HCT116 (cell line): ENCODE data around the gene KMO. TPM values are rescaled to one million over a fixed set of nuclear protein-coding genes. Genes with fewer than 3 reads are reported as not detected.

ENCODE experiments used
- ATAC-seq: fragments of 200-7000 bp; cut with Tn5 transposase; 2 replicates; pipeline ENCODE4 v1.9.1; 2020; ENCODE audit warnings: mild to moderate bottlenecking, moderate library complexity
- BruUV-seq: library from RNA; stranded (reverse); fragments of 400-500 nt; replicated peaks from 2 replicates; lab custom pipeline; 2021; lab: Mats Ljungman, UMichigan
- CTCF ChIA-PET: fragments of 300-600 bp; sonication (Branson Sonifier 250); formaldehyde crosslinking; loops from one replicate; lab custom pipeline; 2021; ENCODE audit warnings: antibody characterized with exemption; lab: Charles Lee
- POLR2A ChIA-PET: fragments of 300-600, 350-600 bp; sonication (Branson Sonifier 250); formaldehyde crosslinking; loops from one replicate; lab custom pipeline; 2021; ENCODE audit warnings: antibody characterized with exemption; lab: Charles Lee
- RAD21 ChIA-PET, 2 experiments: fragments of 300-600 bp; sonication (Branson Sonifier 250); formaldehyde crosslinking; loops; one replicate each; lab custom pipeline; 2023; ENCODE audit warnings: low total read pairs in 2 of 2; ENCODE audit not compliant: uncharacterized antibody in 2 of 2, unreplicated experiment in 2 of 2, low non-redundant PET in 1 of 2; lab: Charles Lee
- DNase-seq: peaks from one replicate; pipeline ENCODE4 v3.0.0-alpha.2; 2010; ENCODE audit warnings: low read depth, low spot score
- H2AFZ ChIP-seq: fragments of 200-600 bp; shearing (Covaris generic), sonication (generic); 2 replicates; pipeline ENCODE4 v1.6.1; 2017; ENCODE audit warnings: low read depth, mixed run types, mixed read lengths, antibody characterized with exemption, low read length; ENCODE audit not compliant: poor library complexity, severe bottlenecking
- H3K27ac ChIP-seq: 2 replicates; pipeline ENCODE4 v1.5.1; 2012; ENCODE audit warnings: low read depth, low read length
- H3K27me3 ChIP-seq: fragments of 200-600 bp; sonication (generic); 2 replicates; pipeline ENCODE4 v1.6.1; 2016; ENCODE audit warnings: mixed run types, low read length, mixed read lengths; ENCODE audit not compliant: insufficient read depth
- H3K36me3 ChIP-seq, 2 experiments: fragments of 200-500 bp in 1 of 2; fragments of 200-600 bp in 1 of 2; sonication (Bioruptor generic) in 1 of 2; sonication (generic) in 1 of 2; 2 replicates each; pipeline versions ENCODE4 v1.5.1 to v1.6.1; 2014 to 2016; ENCODE audit warnings: low read length in 2 of 2, inconsistent platforms in 1 of 2, mixed read lengths in 1 of 2, mixed run types in 1 of 2; ENCODE audit not compliant: insufficient read depth in 2 of 2, control insufficient read depth in 1 of 2
- H3K4me1 ChIP-seq, 2 experiments: fragments of 200-600 bp in 1 of 2; sonication (generic) in 1 of 2; 2 replicates each; pipeline versions ENCODE4 v1.5.1 to v1.6.1; 2012 to 2017; ENCODE audit warnings: low read length in 2 of 2, inconsistent platforms in 1 of 2, mild to moderate bottlenecking in 1 of 2, mixed read lengths in 1 of 2, mixed run types in 1 of 2, moderate library complexity in 1 of 2; ENCODE audit not compliant: insufficient read depth in 2 of 2, control insufficient read depth in 1 of 2
- H3K4me2 ChIP-seq: fragments of 200-600 bp; sonication (generic); 2 replicates; pipeline ENCODE4 v1.6.1; 2017; ENCODE audit warnings: mixed run types, low read length, mixed read lengths
- H3K4me3 ChIP-seq, 2 experiments: fragments of 200-600 bp in 1 of 2; sonication (generic) in 1 of 2; replicated peaks in 1 of 2; 2 replicates each; pipeline ENCODE4 v1.5.1; 2011 to 2016; ENCODE audit warnings: low read length in 2 of 2, control low read depth in 1 of 2, low read depth in 1 of 2, mild to moderate bottlenecking in 1 of 2, mixed read lengths in 1 of 2, mixed run types in 1 of 2
- H3K79me2 ChIP-seq: fragments of 200-600 bp; sonication (generic); 2 replicates; pipeline ENCODE4 v1.6.1; 2017; ENCODE audit warnings: mild to moderate bottlenecking, mixed run types, low read length, moderate library complexity, mixed read lengths; ENCODE audit not compliant: insufficient read depth
- H3K9ac ChIP-seq: fragments of 200-600 bp; sonication (generic); 2 replicates; pipeline ENCODE4 v1.6.1; 2016; ENCODE audit warnings: low read length, mixed read lengths
- H3K9me2 ChIP-seq: fragments of 200-600 bp; sonication (generic), shearing (Covaris generic); 2 replicates; pipeline ENCODE4 v1.6.1; 2017; ENCODE audit warnings: mixed run types, mild to moderate bottlenecking, moderate library complexity; ENCODE audit not compliant: insufficient read depth
- H3K9me3 ChIP-seq, 2 experiments: fragments of 200-500 bp in 1 of 2; fragments of 200-600 bp in 1 of 2; sonication (Bioruptor generic) in 1 of 2; sonication (generic) in 1 of 2; 2 replicates each; pipeline ENCODE4 v1.6.1; 2014 to 2017; ENCODE audit warnings: low read length in 2 of 2, mixed read lengths in 2 of 2, inconsistent platforms in 1 of 2, low read depth in 1 of 2, mild to moderate bottlenecking in 1 of 2, mixed run types in 1 of 2, moderate library complexity in 1 of 2; ENCODE audit not compliant: control insufficient read depth in 1 of 2, insufficient read depth in 1 of 2
- H4K20me1 ChIP-seq: fragments of 200-600 bp; sonication (generic), shearing (Covaris generic); 2 replicates; pipeline ENCODE4 v1.6.1; 2017; ENCODE audit warnings: mixed run types, mild to moderate bottlenecking, moderate library complexity; ENCODE audit not compliant: insufficient read depth
- CBX3 ChIP-seq: IDR thresholded peaks from 2 replicates; pipeline ENCODE4 v1.6.1; 2012; ENCODE audit warnings: low read depth
- CEBPB ChIP-seq: IDR thresholded peaks from 2 replicates; pipeline ENCODE4 v1.6.1; 2012; ENCODE audit warnings: low read depth
- EGR1 ChIP-seq: IDR thresholded peaks from 2 replicates; pipeline ENCODE4 v1.6.1; 2012; ENCODE audit warnings: low read depth
- ELF1 ChIP-seq: IDR thresholded peaks from 2 replicates; pipeline ENCODE4 v1.6.1; 2012; ENCODE audit warnings: low read depth, borderline replicate concordance
- EZH2phosphoT487 ChIP-seq: fragments of 200-600 bp; IDR thresholded peaks from 2 replicates; pipeline ENCODE4 v1.6.1; 2018; ENCODE audit warnings: antibody characterized with exemption, borderline replicate concordance
- JUND ChIP-seq: IDR thresholded peaks from 2 replicates; pipeline ENCODE4 v1.6.1; 2012
- POLR2AphosphoS5 ChIP-seq: IDR thresholded peaks from 2 replicates; pipeline ENCODE4 v1.6.1; 2011; ENCODE audit warnings: mild to moderate bottlenecking, low read depth, low read length, moderate library complexity
- RAD21 ChIP-seq: IDR thresholded peaks from 2 replicates; pipeline ENCODE4 v1.6.1; 2012; ENCODE audit warnings: low read depth, mild to moderate bottlenecking
- SIN3A ChIP-seq: IDR thresholded peaks from 2 replicates; pipeline ENCODE4 v1.6.1; 2012; ENCODE audit warnings: low read depth
- SRF ChIP-seq: IDR thresholded peaks from 2 replicates; pipeline ENCODE4 v1.6.1; 2012; ENCODE audit warnings: low read depth
- TCF7L2 ChIP-seq: IDR thresholded peaks from 2 replicates; pipeline ENCODE4 v1.7.0; 2011; ENCODE audit warnings: borderline replicate concordance, inconsistent platforms; ENCODE audit not compliant: insufficient read depth, insufficient read length; ENCODE audit errors: extremely low read depth
- ZNF274 ChIP-seq: fragments of 200-500 bp; sonication (Bioruptor generic); IDR thresholded peaks from 2 replicates; pipeline ENCODE4 v1.6.1; 2014; ENCODE audit warnings: mild to moderate bottlenecking, low read depth, low read length, inconsistent platforms
- intact Hi-C: fragments of 100-400 bp; cut with micrococcal nuclease; formaldehyde crosslinking; loops from 2 replicates; pipeline ENCODE4 v1.10.0; 2022
- total RNA-seq: library from RNA; stranded (reverse); gene quantifications from one replicate; pipeline ENCODE4 v1.2.1, GENCODE V29; 2021; ENCODE audit not compliant: unreplicated experiment

The KMO gene
- total RNA-seq, 1 experiment from 2014 or later = not detected

DNA sequence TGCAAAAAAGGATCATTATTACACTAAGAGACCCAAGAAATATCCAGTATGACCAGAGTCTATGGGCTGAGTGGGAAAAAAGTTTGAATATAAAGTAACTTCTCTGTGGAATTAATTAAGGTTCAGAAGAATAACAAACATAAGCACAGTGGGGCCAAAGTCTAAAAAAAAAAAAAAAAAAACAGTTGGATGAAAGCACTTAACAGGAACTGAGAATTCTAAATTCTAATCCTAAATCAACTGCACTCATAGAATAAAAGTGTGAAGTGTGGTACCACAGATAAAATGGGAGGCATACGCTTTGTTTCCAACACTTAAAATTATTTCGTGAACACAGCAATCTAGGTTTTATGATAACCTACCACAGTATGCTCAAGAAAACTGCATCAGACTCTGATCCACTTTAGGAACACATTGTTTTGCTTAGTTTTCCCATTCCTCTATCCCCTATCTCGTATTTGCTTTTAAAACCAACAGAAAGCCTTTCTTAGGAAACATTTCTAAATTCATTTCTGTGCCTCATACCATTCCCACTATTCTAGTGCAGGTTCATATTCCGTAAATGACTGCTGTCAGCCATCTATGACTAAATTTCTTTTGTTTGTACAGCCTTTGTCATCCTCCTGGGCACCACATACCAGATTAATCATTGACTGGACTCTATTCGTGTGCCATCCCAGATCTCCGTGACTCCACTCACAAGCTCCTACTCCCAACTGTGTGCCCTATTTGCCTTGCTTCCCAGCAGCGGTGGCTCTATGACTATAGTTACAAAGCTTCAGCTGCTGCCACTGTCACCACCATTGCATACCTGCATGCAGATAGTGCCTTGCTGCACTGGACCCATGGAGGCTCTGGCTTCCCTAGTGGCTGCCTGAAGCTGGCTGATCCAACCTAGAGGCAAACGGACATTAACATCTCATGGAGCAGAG, 83.1 kb downstream of the KMO start:
- Histone ChIP-seq H3K79me2 (no peaks in the 10 kb centered on the region), H2AFZ (no peak overlapping the region), H3K4me3 (no peak overlapping the region), H3K4me2 (no peak overlapping the region), H3K9ac (no peak overlapping the region), H3K27ac (no peak overlapping the region), H3K27me3 (no peaks in the 10 kb centered on the region), H3K9me2 (no peaks in the 10 kb centered on the region), H4K20me1 (no peaks in the 10 kb centered on the region), H3K4me1 (peaks cover 0 to 5% of the 10 kb centered on the region in 2 experiments; a peak in 1 of 4 replicates), H3K9me3 (no peaks in the 10 kb centered on the region), H3K36me3 (no peaks in the 10 kb centered on the region)
- ChIA-PET CTCF (no interaction called here), RAD21 (no interaction called here), POLR2A (no interaction called here)
- BruUV-seq = no TSS peak
- intact Hi-C loops = no loop called here
- DNase-seq (no peak), ATAC-seq (no peak)
- TF ChIP-seq ELF1 (no peak), ZNF274 (no peak), POLR2AphosphoS5 (no peak), RAD21 (no peak), SIN3A (no peak), SRF (no peak), JUND (no peak), TCF7L2 (no peak)

DNA sequence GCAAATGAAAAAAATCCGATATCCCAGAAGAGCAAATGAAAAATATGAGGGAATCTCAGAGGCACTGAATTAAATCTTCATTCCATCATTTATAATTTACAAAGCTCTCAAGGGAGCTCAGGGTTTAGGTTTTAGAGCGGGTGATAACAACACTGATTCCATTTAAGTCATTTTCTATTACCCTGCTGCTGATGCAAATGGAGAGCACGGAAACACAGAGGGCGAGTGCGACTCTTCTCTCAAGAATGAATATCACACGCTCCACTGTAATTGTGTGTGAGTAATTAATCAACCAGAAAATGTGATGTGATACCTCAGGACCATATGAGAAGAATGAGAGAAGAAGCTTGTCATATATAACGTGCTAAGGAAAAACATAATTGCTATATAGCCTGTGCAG, 85.2 kb downstream of the KMO start:
- Histone ChIP-seq H3K36me3 (no peaks in the 10 kb centered on the region), H3K9ac (no peak overlapping the region), H3K4me1 (peaks cover 0 to 3% of the 10 kb centered on the region in 2 experiments; a peak in 1 of 4 replicates), H4K20me1 (no peaks in the 10 kb centered on the region), H3K9me2 (no peaks in the 10 kb centered on the region), H3K4me2 (no peak overlapping the region), H3K9me3 (no peaks in the 10 kb centered on the region), H3K27ac (no peak overlapping the region), H3K4me3 (no peak overlapping the region), H3K79me2 (no peaks in the 10 kb centered on the region), H2AFZ (no peak overlapping the region), H3K27me3 (no peaks in the 10 kb centered on the region)
- ATAC-seq = no peak
- DNase-seq = no peak
- no TSS peak for BruUV-seq
- POLR2A ChIA-PET = no interaction called here
- intact Hi-C loops = no loop called here
- RAD21 ChIA-PET = no interaction called here
- CTCF ChIA-PET = interaction anchor here (0.8 kb wide), 1 partner anchor 13 kb away, joined by 3 read pairs; no protein-coding TSS in a partner anchor
- TF ChIP-seq CBX3 = no peak
- no peak for TF ChIP-seq SIN3A
- no peak for TF ChIP-seq SRF
- TF ChIP-seq JUND = no peak
- TF ChIP-seq EZH2phosphoT487 = no peak
- TF ChIP-seq ZNF274 = no peak
- TF ChIP-seq EGR1 = no peak
- TF ChIP-seq CEBPB = no peak
